Adrenal gland (tissue), 12 donors: Measurements from ENCODE around the gene FAIM2. TPM values are rescaled to one million over a fixed set of nuclear protein-coding genes. Genes with fewer than 3 reads are reported as not detected.
"Not testable (repeated sequence)": the region's sequence is repeated elsewhere in the genome, so short reads cannot be mapped to it uniquely, and the experiment has no call there.

Experiments
- DNase-seq, 7 donors: peaks; one replicate each; pipeline ENCODE4 v3.0.0-alpha.2; 2019 to 2020
- H3K27ac ChIP-seq, 5 donors: fragments of 200-600 bp; sonication (generic) in 4 of 5; 1 replicate in 3 of 5; 2 replicates in 2 of 5; pipeline versions ENCODE4 v1.5.1 to v1.8.0; 2016 to 2020; ENCODE audit warnings: mild to moderate bottlenecking in 1 of 5
- H3K27me3 ChIP-seq: fragments of 200-600 bp; 2 replicates; pipeline ENCODE4 v1.8.0; 2021
- H3K36me3 ChIP-seq, 2 donors: fragments of 200-600 bp; replicated peaks in 1 of 2; 1 replicate in 1 of 2; 2 replicates in 1 of 2; pipeline versions ENCODE4 v1.5.1 to v1.8.0; 2018 to 2022
- H3K4me1 ChIP-seq, 2 donors: fragments of 200-600 bp; replicated peaks in 1 of 2; 1 replicate in 1 of 2; 2 replicates in 1 of 2; pipeline versions ENCODE4 v1.5.1 to v1.8.0; 2018 to 2021
- H3K4me3 ChIP-seq, 4 donors: fragments of 200-600 bp; sonication (generic) in 3 of 4; one replicate each; pipeline ENCODE4 v1.5.1; 2016 to 2018
- H3K9me3 ChIP-seq, 3 donors: fragments of 200-600 bp; sonication (generic) in 1 of 3; replicated peaks in 1 of 3; 1 replicate in 2 of 3; 2 replicates in 1 of 3; pipeline versions ENCODE4 v1.5.1 to v1.8.0; 2016 to 2021
- POLR2A ChIP-seq, 2 donors: fragments of 450-650 bp; IDR thresholded peaks; one replicate each; pipeline ENCODE4 v1.6.1; 2017; ENCODE audit warnings: antibody characterized with exemption in 2 of 2, mild to moderate bottlenecking in 2 of 2, moderate library complexity in 1 of 2
- WGBS, 4 donors: extraction: QIAGEN DNeasy Blood & Tissue Kit in 2 of 4; methylation state at CpG; one replicate each; pipeline versions ENCODE4 v1.1.5 to v1.1.7; 2013 to 2017; 5-methylcytosine and 5-hydroxymethylcytosine counted together
- intact Hi-C, 2 donors: fragments of 100-400 bp; cut with DNase I; formaldehyde crosslinking; loops; one replicate each; pipeline versions ENCODE4 v1.14.1 to v1.15.0; 2022 to 2023
- polyA plus RNA-seq, 3 donors: library from polyadenylated mRNA; stranded (reverse); fragments of 200-250 nt in 2 of 3; fragments of 350-450 nt in 1 of 3; fragmentation: Illumina TruSeq in 1 of 3; extraction: RNeasy Lipid Tissue Mini Kit (QIAGEN cat#74804) in 1 of 3; gene quantifications; one replicate each; pipeline ENCODE4 v1.2.3, GENCODE V29; 2013 to 2014
- total RNA-seq, 9 donors: library from RNA; depleted of rRNA in 4 of 9; stranded (reverse); fragments of >200 nt in 4 of 9; fragments of 120-200 nt in 1 of 9; fragmentation: NEBNext Ultra II Directional in 1 of 9; extraction: Animal tissue kit (Norgen Biotek cat#: 25700) in 1 of 9; gene quantifications; one replicate each; pipeline versions ENCODE4 v1.1.0 to v1.2.4, GENCODE V29; 2013 to 2023
- TF ChIP-seq, protein P1 (sequence below), 6 experiments: fragments of 450-650 bp in 4 of 6; fragments of 200-600 bp in 2 of 6; sonication (generic) in 1 of 6; IDR thresholded peaks; 1 replicate in 5 of 6; 2 replicates in 1 of 6; pipeline versions ENCODE4 v1.5.1 to v1.8.0; 2016 to 2021; ENCODE audit warnings: antibody characterized with exemption in 6 of 6, mild to moderate bottlenecking in 2 of 6, moderate library complexity in 1 of 6
- donor health status: healthy with polysubstance abuse.
- donor health status: Bipolar disorder and iron deficiency.
- donor health status: DM: yes; HTN: yes; CAD: no.
- donor health status: DM: no; HTN: no; CAD: no.
- donor health status: DM: no; HTN: no; CAD: no.
- donor health status: DM: yes; HTN: yes; CAD: no.

FAIM2 gene
- total and polyA plus RNA-seq, 12 donors = 0.35 to 50.8 (median 8.7) TPM

DNA sequence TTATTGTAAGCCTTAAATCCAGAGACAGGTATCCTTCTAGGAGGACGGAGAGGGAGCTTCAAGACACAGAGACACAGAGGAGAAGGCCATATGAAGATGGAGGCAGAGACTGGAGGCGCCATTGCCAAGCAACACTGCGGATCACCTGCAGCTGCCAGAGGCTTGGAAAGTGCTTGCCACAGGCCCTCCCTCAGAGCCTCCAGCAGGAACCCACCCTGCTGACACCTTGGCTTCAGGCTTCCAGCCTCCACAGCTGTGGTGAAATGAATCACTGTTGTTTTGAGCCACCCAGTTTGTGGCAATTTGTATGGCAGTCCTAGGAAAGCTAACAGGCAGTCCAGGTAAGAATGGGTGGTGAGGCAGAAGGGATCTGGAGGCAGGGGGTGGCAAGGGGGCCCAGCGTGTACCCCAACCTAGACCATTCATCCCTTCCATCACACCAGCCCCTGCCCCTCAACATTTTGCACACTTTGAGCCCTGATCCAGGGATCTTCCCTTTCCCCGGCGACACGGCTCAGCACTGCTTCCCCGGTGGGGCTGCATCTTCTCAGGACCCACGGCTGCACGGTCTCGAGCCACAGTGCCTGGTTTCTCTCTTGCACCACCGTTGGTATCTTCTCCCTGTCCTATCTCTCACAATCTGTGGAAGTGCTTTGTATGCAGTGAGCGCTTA, 38.5 kb downstream of the FAIM2 start:
- 66 to 88% (median 77%) methylated on average over 12 to 13 of the region's 13 CpGs for whole genome bisulfite sequencing, 4 donors
- intact Hi-C loops = loop anchor here (5.0 to 10.0 kb wide), 4 partner anchors 100 to 192 kb away; partner anchors contain the start of genes ASIC1 (in 2 of the 2) and AQP5 (in 1 of the 2)
- H3K36me3 ChIP-seq = no peaks in the 10 kb centered on the region
- TF ChIP-seq, protein P1, sequence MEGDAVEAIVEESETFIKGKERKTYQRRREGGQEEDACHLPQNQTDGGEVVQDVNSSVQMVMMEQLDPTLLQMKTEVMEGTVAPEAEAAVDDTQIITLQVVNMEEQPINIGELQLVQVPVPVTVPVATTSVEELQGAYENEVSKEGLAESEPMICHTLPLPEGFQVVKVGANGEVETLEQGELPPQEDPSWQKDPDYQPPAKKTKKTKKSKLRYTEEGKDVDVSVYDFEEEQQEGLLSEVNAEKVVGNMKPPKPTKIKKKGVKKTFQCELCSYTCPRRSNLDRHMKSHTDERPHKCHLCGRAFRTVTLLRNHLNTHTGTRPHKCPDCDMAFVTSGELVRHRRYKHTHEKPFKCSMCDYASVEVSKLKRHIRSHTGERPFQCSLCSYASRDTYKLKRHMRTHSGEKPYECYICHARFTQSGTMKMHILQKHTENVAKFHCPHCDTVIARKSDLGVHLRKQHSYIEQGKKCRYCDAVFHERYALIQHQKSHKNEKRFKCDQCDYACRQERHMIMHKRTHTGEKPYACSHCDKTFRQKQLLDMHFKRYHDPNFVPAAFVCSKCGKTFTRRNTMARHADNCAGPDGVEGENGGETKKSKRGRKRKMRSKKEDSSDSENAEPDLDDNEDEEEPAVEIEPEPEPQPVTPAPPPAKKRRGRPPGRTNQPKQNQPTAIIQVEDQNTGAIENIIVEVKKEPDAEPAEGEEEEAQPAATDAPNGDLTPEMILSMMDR (IDR thresholded peaks at IDR 0.05) = no peak
- TF ChIP-seq POLR2A (IDR thresholded peaks at IDR 0.05) = no peak
- H3K9me3 ChIP-seq = no peaks in the 10 kb centered on the region
- no peak overlapping the region for H3K4me3 ChIP-seq
- H3K4me1 ChIP-seq = peaks cover 0 to 21% of the 10 kb centered on the region in 2 donors
- no peak overlapping the region for H3K27ac ChIP-seq
- DNase-seq = peak in 1 of 7 donors; percentile 43
- H3K27me3 ChIP-seq = no peaks in the 10 kb centered on the region

DNA sequence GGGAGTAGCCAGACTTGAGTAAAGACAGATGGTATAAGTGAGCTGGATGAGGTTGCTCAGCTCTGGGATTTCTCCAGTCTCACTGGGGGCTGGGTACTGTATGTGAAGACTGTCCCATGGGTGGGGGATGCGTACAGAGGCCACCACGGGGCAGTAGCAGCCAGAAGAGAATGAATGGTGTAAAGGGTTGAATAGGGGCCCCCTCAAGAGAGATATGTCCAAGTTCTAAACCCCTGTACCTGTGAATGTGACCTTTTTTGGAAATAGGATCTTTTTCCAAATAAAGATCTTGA, 39.0 kb downstream of the FAIM2 start:
- WGBS, 4 donors = 46 to 71% (median 50%) methylated on average over 2 of the region's 2 CpGs
- Histone ChIP-seq H3K4me1 (peaks cover 0 to 21% of the 10 kb centered on the region in 2 donors), H3K27me3 (no peaks in the 10 kb centered on the region), H3K27ac (no peak overlapping the region), H3K4me3 (no peak overlapping the region), H3K36me3 (no peaks in the 10 kb centered on the region), H3K9me3 (no peaks in the 10 kb centered on the region)
- TF ChIP-seq, protein P1 (IDR thresholded peaks at IDR 0.05) = no peak
- no peak for TF ChIP-seq POLR2A (IDR thresholded peaks at IDR 0.05)
- DNase-seq = peak in 1 of 7 donors; percentile 45
- intact Hi-C loops = loop anchor here (5.0 to 10.0 kb wide), 4 partner anchors 100 to 193 kb away; partner anchors contain the start of genes ASIC1 (in 2 of the 2) and AQP5 (in 1 of the 2)

DNA sequence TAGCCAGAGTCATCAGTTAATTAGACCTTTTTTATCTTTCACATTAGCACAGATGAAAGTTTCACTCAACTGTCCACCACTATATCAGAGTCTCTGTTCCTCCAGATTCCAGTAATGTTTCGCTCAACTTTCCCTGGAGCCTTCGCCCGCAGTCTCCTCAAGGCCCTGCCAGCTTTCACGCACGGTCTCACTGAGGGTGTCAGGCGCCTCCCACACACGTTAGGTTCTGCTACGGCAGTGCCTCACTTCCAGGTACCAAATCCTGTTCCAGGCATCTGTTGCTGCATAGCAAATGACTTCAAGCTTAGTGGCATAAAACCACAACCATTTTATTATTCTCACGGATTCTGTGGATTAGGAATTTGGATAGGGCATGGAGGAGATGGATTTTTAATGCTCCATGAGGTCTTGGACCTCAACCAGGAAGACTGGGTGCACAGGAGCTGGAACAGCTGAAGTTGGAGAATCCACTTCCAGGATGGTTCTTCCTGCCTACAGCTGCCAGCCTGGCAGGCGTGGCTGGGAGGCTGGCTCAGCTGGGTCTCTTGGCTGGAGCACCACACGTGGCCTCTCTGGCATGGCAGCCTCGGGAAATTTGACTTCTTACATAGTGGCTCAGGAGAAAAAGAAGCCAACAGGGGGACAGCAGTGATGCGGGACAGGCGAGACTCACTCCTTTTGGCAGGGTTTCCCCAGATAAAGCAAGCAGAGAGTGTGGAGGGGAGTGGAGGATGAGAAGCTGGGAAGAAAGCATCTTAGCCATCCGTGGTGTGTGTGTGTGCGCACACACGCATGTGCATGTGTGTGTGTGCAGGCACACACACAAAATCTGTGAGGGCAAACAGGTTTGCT, 39.5 kb downstream of the FAIM2 start:
- no peaks in the 10 kb centered on the region for H3K36me3 ChIP-seq
- H3K27me3 ChIP-seq = no peaks in the 10 kb centered on the region
- no peak overlapping the region for H3K27ac ChIP-seq
- H3K9me3 ChIP-seq = no peaks in the 10 kb centered on the region
- H3K4me3 ChIP-seq = no peak overlapping the region
- H3K4me1 ChIP-seq = peaks cover 0 to 19% of the 10 kb centered on the region in 2 donors
- peak in 1 of 7 donors; percentile 49 for DNase-seq
- WGBS, 4 donors = 69 to 78% (median 76%) methylated on average over 17 of the region's 17 CpGs
- intact Hi-C loops = loop anchor here in 1 of 2 donors (10.0 kb wide), 2 partner anchors 101 to 191 kb away; partner anchors contain the start of genes AQP5 and ASIC1
- TF ChIP-seq, protein P1 (IDR thresholded peaks at IDR 0.05) = no peak
- TF ChIP-seq POLR2A (IDR thresholded peaks at IDR 0.05) = no peak

DNA sequence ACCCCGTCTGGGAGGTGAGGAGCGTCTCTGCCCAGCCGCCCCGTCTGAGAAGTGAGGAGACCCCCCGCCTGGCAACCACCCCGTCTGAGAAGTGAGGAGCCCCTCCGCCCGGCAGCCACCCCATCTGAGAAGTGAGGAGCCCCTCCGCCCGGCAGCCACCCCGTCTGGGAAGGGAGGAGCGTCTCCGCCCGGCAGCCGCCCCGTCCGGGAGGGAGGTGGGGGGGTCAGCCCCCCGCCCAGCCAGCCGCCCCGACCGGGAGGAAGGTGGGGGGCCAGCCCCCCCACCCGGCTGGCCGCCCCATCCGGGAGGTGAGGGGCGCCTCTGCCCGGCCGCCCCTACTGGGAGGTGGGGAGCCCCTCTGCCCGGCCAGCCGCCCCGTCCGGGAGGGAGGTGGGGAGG, 42.8 kb downstream of the FAIM2 start:
- not testable (repeated sequence) for DNase-seq, H3K36me3 ChIP-seq, H3K27ac ChIP-seq, H3K4me1 ChIP-seq, H3K9me3 ChIP-seq, H3K27me3 ChIP-seq, H3K4me3 ChIP-seq
- intact Hi-C loops = loop anchor here in 1 of 2 donors (10.0 kb wide), 2 partner anchors 104 to 194 kb away; partner anchors contain the start of genes AQP5 and ASIC1
- WGBS, 4 donors = 81 to 87% methylated on average over 22 to 28 of the region's 31 CpGs; no CpG with 5 or more reads in 2 of the 4 donors

DNA sequence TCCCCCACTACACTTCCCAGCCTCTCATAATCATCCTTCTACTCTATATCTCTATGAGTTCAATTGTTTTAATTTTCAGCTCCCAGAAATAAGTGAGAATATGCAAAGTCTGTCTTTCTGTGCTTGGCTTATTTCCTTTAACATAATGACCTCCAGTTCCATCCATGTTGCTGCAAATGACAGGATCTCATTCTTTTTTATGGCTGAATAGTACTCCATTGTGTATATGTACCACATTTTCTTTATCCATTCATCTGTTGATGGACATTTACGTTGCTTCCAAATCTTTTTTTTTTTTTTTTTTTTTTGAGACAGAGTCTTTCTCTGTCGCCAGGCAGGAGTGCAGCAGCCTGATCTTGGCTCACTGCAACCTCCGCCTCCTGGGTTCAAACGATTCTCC, 47.8 kb downstream of the FAIM2 start:
- DNase-seq, H3K27me3 ChIP-seq, H3K9me3 ChIP-seq, intact Hi-C loops, H3K4me1 ChIP-seq, H3K27ac ChIP-seq, H3K4me3 ChIP-seq, H3K36me3 ChIP-seq: not testable (repeated sequence)
- WGBS, 4 donors = 83 to 90% (median 88%) methylated on average over 4 of the region's 4 CpGs
